Heart left ventricle (tissue), 16 donors: ENCODE results near the gene C20orf204. TPM values are rescaled to one million over a fixed set of nuclear protein-coding genes. Genes with fewer than 3 reads are reported as not detected.

Source experiments
- ATAC-seq, 4 donors: fragments of 200-7000 bp; cut with Tn5 transposase; one replicate each; pipeline ENCODE4 v1.9.1; 2020 to 2022; ENCODE audit warnings: moderate library complexity in 4 of 4, mild to moderate bottlenecking in 3 of 4, moderate number of reproducible peaks in 1 of 4
- DNase-seq, 5 donors: peaks; one replicate each; pipeline ENCODE4 v3.0.0-alpha.2; 2020
- H3K27ac ChIP-seq, 12 donors: fragments of 200-600 bp; sonication (generic) in 4 of 12; one replicate each; pipeline versions ENCODE4 v1.5.0 to v1.8.0; 2016 to 2022; ENCODE audit warnings: mild to moderate bottlenecking in 2 of 12
- H3K27me3 ChIP-seq, 9 donors: fragments of 200-600 bp; sonication (generic) in 2 of 9; one replicate each; pipeline versions ENCODE4 v1.5.1 to v1.8.0; 2016 to 2022; ENCODE audit warnings: mild to moderate bottlenecking in 3 of 9
- H3K36me3 ChIP-seq, 9 donors: fragments of 200-600 bp; sonication (generic) in 2 of 9; one replicate each; pipeline versions ENCODE4 v1.5.0 to v1.8.0; 2018 to 2022; ENCODE audit warnings: mild to moderate bottlenecking in 2 of 9
- H3K4me1 ChIP-seq, 12 donors: fragments of 200-600 bp; sonication (generic) in 4 of 12; one replicate each; pipeline versions ENCODE4 v1.5.0 to v1.8.0; 2016 to 2022; ENCODE audit warnings: mild to moderate bottlenecking in 3 of 12
- H3K4me3 ChIP-seq, 12 donors: fragments of 200-600 bp; sonication (generic) in 4 of 12; one replicate each; pipeline versions ENCODE4 v1.5.0 to v1.8.0; 2017 to 2022; ENCODE audit warnings: mild to moderate bottlenecking in 9 of 12, moderate library complexity in 4 of 12
- H3K9me3 ChIP-seq, 12 donors: fragments of 200-600 bp; sonication (generic) in 4 of 12; one replicate each; pipeline versions ENCODE4 v1.5.0 to v1.8.0; 2016 to 2022; ENCODE audit warnings: mild to moderate bottlenecking in 1 of 12
- CTCF ChIP-seq, 12 donors: fragments of 200-600 bp; sonication (generic) in 4 of 12; IDR thresholded peaks; one replicate each; pipeline versions ENCODE4 v1.5.0 to v1.8.0; 2018 to 2022; ENCODE audit warnings: antibody characterized with exemption in 12 of 12, mild to moderate bottlenecking in 5 of 12
- POLR2A ChIP-seq, 2 donors: fragments of 450-650 bp; IDR thresholded peaks; one replicate each; pipeline ENCODE4 v1.6.1; 2017; ENCODE audit warnings: antibody characterized with exemption in 2 of 2, mild to moderate bottlenecking in 2 of 2, moderate library complexity in 2 of 2
- WGBS, 4 donors: extraction: QIAGEN DNeasy Blood & Tissue Kit in 2 of 4; methylation state at CpG; one replicate each; pipeline versions ENCODE4 v1.1.5 to v1.1.7; 2013 to 2018; 5-methylcytosine and 5-hydroxymethylcytosine counted together
- intact Hi-C, 10 donors: fragments of 100-400 bp; cut with DNase I; formaldehyde crosslinking; loops; one replicate each; pipeline versions ENCODE4 v1.11.1 to v1.14.2; 2022
- polyA plus RNA-seq, 2 donors: library from polyadenylated mRNA; stranded (reverse); fragments of 200-250 nt; gene quantifications; one replicate each; pipeline ENCODE4 v1.2.3, GENCODE V29; 2013
- total RNA-seq, 9 donors: library from RNA; depleted of rRNA in 2 of 9; stranded (reverse); fragments of >200 nt in 2 of 9; fragmentation: NEBNext Ultra II Directional in 3 of 9; extraction: Animal tissue kit (Norgen Biotek cat#: 25700) in 3 of 9; gene quantifications; one replicate each; pipeline versions ENCODE4 v1.1.0 to v1.2.4, GENCODE V29; 2016 to 2023
- donor health status: ischemic (EF 13 %, LVEDD 7.1; RV severe dilation, severe dysfunction).
- donor health status: healthy with polysubstance abuse.
- donor health status: DM: no; HTN: yes; CAD: no.
- donor health status: DM: no; HTN: no; CAD: no.
- donor health status: ischemic (EF 25% LVEDD 6.9; RV normal size, moderate dysfunction).
- donor health status: ischemic (EF 25% LVEDD 5.7; RV mildly dilated, moderate dysfunction).
- donor health status: healthy.
- donor health status: DM: yes; HTN: yes; CAD: no.
- donor health status: ischemic (EF 35%, LVEDD 5.7; RV mildly dilated, moderate dysfunction).
- donor health status: nonischemic (EF 11% LVEDD 7.7; RV severe dilation, severe dysfunction).
- donor health status: DM: yes; HTN: yes; CAD: no.
- donor health status: PGD.
- donor health status: ischemic (EF 29% LVEDD 5.4; RV normal size, mild dysfunction).
- donor health status: nonischemic (EF 23%, LVEDD 6.1; RV moderate dilation, normal function).

C20orf204 gene
- total and polyA plus RNA-seq, 11 donors, result 0.16 to 1.2 (median 0.42) TPM

DNA sequence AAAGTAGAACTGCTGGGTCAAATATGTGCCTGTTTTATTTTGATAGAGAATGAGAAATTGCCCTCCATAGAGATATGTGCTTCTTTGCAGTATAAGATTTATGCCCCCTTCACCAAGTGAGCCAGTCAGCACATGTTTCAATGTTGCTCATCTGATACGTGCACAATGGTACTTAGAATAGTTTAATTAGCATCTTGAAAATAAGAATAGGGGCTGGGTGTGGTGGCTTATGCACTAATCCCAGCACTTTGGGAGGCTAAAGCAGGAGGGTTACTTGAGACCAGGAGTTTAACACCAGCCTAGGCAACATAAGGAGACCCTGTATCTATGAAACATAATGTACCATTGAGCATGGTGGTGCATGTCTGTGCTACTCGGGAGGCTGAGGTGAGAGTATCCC, 20.3 kb upstream of the C20orf204 start:
- peaks cover 0 to 6% (median 0%) of the 10 kb centered on the region in 12 donors for H3K4me1 ChIP-seq
- H3K36me3 ChIP-seq, result peaks cover 3 to 90% (median 87%) of the 10 kb centered on the region in 9 donors
- DNase-seq, result no peak
- intact Hi-C loops, result no loop called here
- H3K9me3 ChIP-seq, result no peaks in the 10 kb centered on the region
- no peak for ATAC-seq
- no peaks in the 10 kb centered on the region for H3K27me3 ChIP-seq
- no peak for TF ChIP-seq POLR2A (IDR thresholded peaks at IDR 0.05)
- no peak overlapping the region for H3K4me3 ChIP-seq
- H3K27ac ChIP-seq, result no peak overlapping the region
- WGBS, 4 donors, result 78 to 83% (median 80%) methylated on average over 2 of the region's 2 CpGs

DNA sequence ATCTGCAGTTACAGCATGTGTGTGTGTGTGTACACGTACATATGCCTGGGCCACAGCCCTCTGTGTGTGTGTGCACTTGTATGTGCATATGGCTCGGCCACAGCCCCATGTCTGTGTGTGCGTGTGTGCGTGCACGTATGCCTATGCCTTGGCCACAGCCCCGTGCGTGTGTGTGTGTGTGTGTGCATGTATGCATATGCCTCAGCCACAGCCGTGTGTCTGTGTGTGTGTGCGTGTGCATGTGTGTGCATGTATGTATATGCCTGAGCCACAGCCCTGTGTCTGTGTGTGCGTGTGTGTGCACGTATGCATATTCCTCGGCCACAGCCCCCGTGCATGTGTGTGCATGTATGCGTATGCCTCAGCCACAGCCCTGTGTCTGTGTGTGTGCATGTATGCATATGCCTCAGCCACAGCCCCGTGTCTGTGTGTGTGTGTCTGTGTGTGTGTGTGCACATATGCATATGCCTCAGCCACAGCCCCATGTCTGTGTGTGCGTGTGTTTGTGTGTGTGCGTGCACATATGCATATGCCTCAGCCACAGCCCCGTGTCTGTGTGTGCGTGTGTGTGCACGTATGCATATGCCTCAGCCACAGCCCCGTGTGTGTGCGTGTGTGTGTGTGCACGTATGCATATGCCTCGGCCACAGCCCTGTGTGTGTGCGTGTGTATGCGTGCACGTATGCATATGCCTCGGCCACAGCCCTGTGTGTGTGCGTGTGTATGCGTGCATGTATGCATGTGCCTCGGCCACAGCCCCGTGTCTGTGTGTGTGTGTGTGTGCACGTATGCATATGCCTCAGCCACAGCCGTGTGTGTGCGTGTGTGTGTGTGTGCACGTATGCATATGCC, 14.6 kb upstream of the C20orf204 start:
- no peaks in the 10 kb centered on the region for H3K9me3 ChIP-seq
- H3K4me1 ChIP-seq, result no peaks in the 10 kb centered on the region
- intact Hi-C loops, result loop anchor here in 1 of 10 donors (5.0 kb wide), 1 partner anchor 39 kb away; the partner anchor contains the start of gene PRPF6
- no peak for TF ChIP-seq CTCF (IDR thresholded peaks at IDR 0.05)
- no peak for TF ChIP-seq POLR2A (IDR thresholded peaks at IDR 0.05)
- no peak overlapping the region for H3K4me3 ChIP-seq
- ATAC-seq (no peak), DNase-seq (no peak)
- H3K27me3 ChIP-seq, result no peaks in the 10 kb centered on the region
- H3K36me3 ChIP-seq, result peaks cover 2 to 96% (median 94%) of the 10 kb centered on the region in 9 donors
- 91 to 96% (median 93%) methylated on average over 20 to 36 of the region's 36 CpGs for WGBS, 4 donors
- H3K27ac ChIP-seq, result no peak overlapping the region

GRCh38 chr20:64022671-64023360, 13.2 kb upstream of the C20orf204 start:
- Histone ChIP-seq H3K27me3 (no peaks in the 10 kb centered on the region), H3K9me3 (no peaks in the 10 kb centered on the region), H3K27ac (no peak overlapping the region), H3K4me1 (no peaks in the 10 kb centered on the region), H3K4me3 (no peak overlapping the region), H3K36me3 (peaks cover 6 to 96% (median 94%) of the 10 kb centered on the region in 9 donors)
- intact Hi-C loops, result loop anchor here in 1 of 10 donors (5.0 kb wide), 1 partner anchor 41 kb away; the partner anchor contains the start of gene PRPF6
- DNase-seq (no peak), ATAC-seq (no peak)
- 94 to 98% (median 96%) methylated on average over 12 to 17 of the region's 17 CpGs for WGBS, 4 donors
- TF ChIP-seq POLR2A (IDR thresholded peaks at IDR 0.05) (no peak), CTCF (IDR thresholded peaks at IDR 0.05) (no peak)

DNA sequence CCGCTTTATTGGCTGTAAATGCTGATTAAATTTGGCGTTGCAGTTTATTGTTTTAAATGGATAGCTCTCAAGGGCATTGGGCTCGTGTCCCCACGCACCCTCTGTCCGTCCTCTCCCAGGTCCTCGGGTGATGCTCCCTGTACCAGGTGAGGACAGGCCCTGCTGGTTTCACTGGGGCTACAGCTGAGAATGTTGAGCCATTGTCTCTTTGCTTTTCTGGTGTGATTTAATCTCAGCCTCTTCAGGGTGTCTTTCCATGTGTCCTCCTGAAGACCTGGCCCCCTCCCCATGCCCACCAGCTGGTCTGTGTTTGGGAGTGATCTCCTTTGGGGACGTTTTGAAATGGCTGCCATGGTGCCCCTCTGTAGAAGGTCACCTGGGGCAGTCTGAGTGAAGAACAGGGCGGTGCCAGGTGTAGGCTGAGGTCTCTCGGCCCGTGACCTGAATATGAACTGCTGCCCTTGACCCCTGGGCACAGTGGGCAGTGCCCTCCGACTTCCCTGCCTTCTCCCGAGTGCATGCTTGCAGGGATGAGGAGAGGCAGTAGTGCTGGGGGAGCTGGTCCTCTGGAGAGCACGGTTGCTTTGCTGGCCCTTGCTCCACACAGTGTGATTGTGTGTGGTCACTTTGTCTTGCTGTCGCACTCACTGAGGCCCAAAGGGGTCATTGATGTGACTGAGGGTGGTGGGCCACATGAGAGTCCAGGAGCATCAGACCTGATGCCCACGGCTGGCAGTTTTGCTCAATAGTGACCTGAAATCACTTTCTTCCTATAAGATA, 12.4 kb upstream of the C20orf204 start:
- peaks cover 6 to 96% (median 94%) of the 10 kb centered on the region in 9 donors for H3K36me3 ChIP-seq
- no peak overlapping the region for H3K27ac ChIP-seq
- no peaks in the 10 kb centered on the region for H3K27me3 ChIP-seq
- no peaks in the 10 kb centered on the region for H3K9me3 ChIP-seq
- no peak for TF ChIP-seq CTCF (IDR thresholded peaks at IDR 0.05)
- TF ChIP-seq POLR2A (IDR thresholded peaks at IDR 0.05), result no peak
- H3K4me1 ChIP-seq, result no peaks in the 10 kb centered on the region
- intact Hi-C loops, result loop anchor here in 1 of 10 donors (5.0 kb wide), 1 partner anchor 41 kb away; the partner anchor contains the start of gene PRPF6
- no peak for DNase-seq
- H3K4me3 ChIP-seq, result no peak overlapping the region
- 91 to 94% (median 92%) methylated on average over 12 to 15 of the region's 15 CpGs for WGBS, 4 donors
- ATAC-seq, result no peak
